OCI-LY7 (cell line): ENCODE data around the gene IAPP. TPM values are rescaled to one million over a fixed set of nuclear protein-coding genes. Genes with fewer than 3 reads are reported as not detected.

ENCODE experiments used
- BruUV-seq: library from RNA; stranded (reverse); fragments of 400-500 nt; replicated peaks from 2 replicates; lab custom pipeline; 2021; lab: Mats Ljungman, UMichigan
- CTCF ChIA-PET: fragments of 300-600 bp; sonication (Branson Sonifier 250); formaldehyde crosslinking; loops from one replicate; lab custom pipeline; 2022; ENCODE audit warnings: antibody characterized with exemption; ENCODE audit not compliant: unreplicated experiment; lab: Charles Lee
- POLR2A ChIA-PET: fragments of 300-600 bp; sonication (Branson Sonifier 250); formaldehyde crosslinking; loops from one replicate; lab custom pipeline; 2022; ENCODE audit warnings: antibody characterized with exemption; lab: Charles Lee
- DNase-seq: peaks from one replicate; pipeline ENCODE4 v3.0.0-alpha.2; 2015; ENCODE audit warnings: low spot score
- H2AFZ ChIP-seq: fragments of 200-600 bp; sonication (generic), shearing (Covaris generic); 2 replicates; pipeline ENCODE4 v1.6.1; 2014; ENCODE audit warnings: mild to moderate bottlenecking, antibody characterized with exemption, low read length, moderate library complexity
- H3K27ac ChIP-seq: fragments of 200-600 bp; sonication (generic); 2 replicates; pipeline ENCODE4 v1.5.1; 2014; ENCODE audit warnings: mixed run types, low read depth, mild to moderate bottlenecking, moderate library complexity, low read length, inconsistent platforms; ENCODE audit not compliant: poor library complexity, severe bottlenecking
- H3K36me3 ChIP-seq: fragments of 200-600 bp; sonication (generic); 2 replicates; pipeline ENCODE4 v1.6.1; 2014; ENCODE audit warnings: mild to moderate bottlenecking, antibody characterized with exemption, low read length, moderate library complexity, mixed read lengths; ENCODE audit not compliant: insufficient read depth
- H3K4me1 ChIP-seq: fragments of 200-600 bp; sonication (generic); 2 replicates; pipeline ENCODE4 v1.5.1; 2014; ENCODE audit warnings: mild to moderate bottlenecking, low read length; ENCODE audit not compliant: insufficient read depth, poor library complexity, severe bottlenecking
- H3K4me2 ChIP-seq: fragments of 200-600 bp; sonication (generic); 2 replicates; pipeline ENCODE4 v1.6.1; 2014; ENCODE audit warnings: mild to moderate bottlenecking, low read length
- H3K4me3 ChIP-seq: fragments of 200-600 bp; sonication (generic); 2 replicates; pipeline ENCODE4 v1.5.1; 2014; ENCODE audit warnings: mild to moderate bottlenecking, low read depth, low read length; ENCODE audit not compliant: poor library complexity, severe bottlenecking
- H3K79me2 ChIP-seq: fragments of 200-600 bp; sonication (generic); 2 replicates; pipeline ENCODE4 v1.6.1; 2016; ENCODE audit warnings: low read depth, mild to moderate bottlenecking, low read length, moderate library complexity, mixed read lengths; ENCODE audit not compliant: insufficient read depth
- H3K9me2 ChIP-seq: fragments of 200-600 bp; sonication (generic); 2 replicates; pipeline ENCODE4 v1.6.1; 2016; ENCODE audit warnings: mild to moderate bottlenecking, low read length, mixed read lengths; ENCODE audit not compliant: insufficient read depth
- H3K9me3 ChIP-seq: fragments of 200-600 bp; sonication (generic); 2 replicates; pipeline ENCODE4 v1.6.1; 2014; ENCODE audit warnings: mild to moderate bottlenecking, mixed run types, low read length, mixed read lengths
- H4K20me1 ChIP-seq: fragments of 200-600 bp; sonication (generic); 2 replicates; pipeline ENCODE4 v1.6.1; 2014; ENCODE audit warnings: mild to moderate bottlenecking, antibody characterized with exemption, low read length, moderate library complexity, mixed read lengths; ENCODE audit not compliant: insufficient read depth
- CTCF ChIP-seq: fragments of 200-600 bp; sonication (generic); conservative IDR thresholded peaks from 2 replicates; pipeline ENCODE4 v1.5.1; 2014; ENCODE audit warnings: mild to moderate bottlenecking, antibody characterized with exemption, low read length, moderate library complexity, mixed read lengths
- EZH2phosphoT487 ChIP-seq: fragments of 200-600 bp; sonication (generic); IDR thresholded peaks from 2 replicates; pipeline ENCODE4 v1.6.1; 2018; ENCODE audit warnings: low read depth, borderline replicate concordance, mild to moderate bottlenecking, mixed run types, antibody characterized with exemption, low read length, moderate library complexity, mixed read lengths
- intact Hi-C: fragments of 100-400 bp; cut with micrococcal nuclease; formaldehyde crosslinking; loops from one replicate; pipeline ENCODE4 v1.10.0; 2022; ENCODE audit not compliant: unreplicated experiment
- total RNA-seq, 2 experiments: library from RNA; depleted of rRNA in 1 of 2; stranded (reverse); fragments of >200 nt in 1 of 2; shearing (Covaris generic) in 1 of 2; gene quantifications; 2 replicates each; pipeline ENCODE4 v1.2.3, GENCODE V29; 2014 to 2022

Gene IAPP
- total RNA-seq, 2 experiments from 2014 or later = not detected

GRCh38 chr12:21350975-21351374, 21.7 kb upstream of the IAPP start:
- no peaks in the 10 kb centered on the region for H3K36me3 ChIP-seq
- no peak overlapping the region for H3K4me2 ChIP-seq
- DNase-seq = no peak
- no TSS peak for BruUV-seq
- H3K79me2 ChIP-seq = no peaks in the 10 kb centered on the region
- no peaks in the 10 kb centered on the region for H3K4me1 ChIP-seq
- H3K27ac ChIP-seq = no peak overlapping the region
- ChIA-PET CTCF (no interaction called here), POLR2A (interaction anchor here (0.6 kb wide), 1 partner anchor 1564 kb away, joined by 3 read pairs; no protein-coding TSS in a partner anchor)
- no peaks in the 10 kb centered on the region for H3K9me3 ChIP-seq
- TF ChIP-seq EZH2phosphoT487 = no peak
- TF ChIP-seq CTCF = no peak
- no peak overlapping the region for H2AFZ ChIP-seq
- no peak overlapping the region for H3K4me3 ChIP-seq
- intact Hi-C loops = no loop called here
- H3K9me2 ChIP-seq = no peaks in the 10 kb centered on the region
- H4K20me1 ChIP-seq = no peaks in the 10 kb centered on the region

- no peak overlapping the region for H2AFZ ChIP-seq
- no peaks in the 10 kb centered on the region for H3K9me2 ChIP-seq
- no peak overlapping the region for H3K27ac ChIP-seq
- TF ChIP-seq EZH2phosphoT487 (no peak), CTCF (no peak)
- no peaks in the 10 kb centered on the region for H3K4me1 ChIP-seq
- H3K9me3 ChIP-seq = no peaks in the 10 kb centered on the region
- POLR2A ChIA-PET = interaction anchor here (0.7 kb wide), 1 partner anchor 33 kb away, joined by 3 read pairs; no protein-coding TSS in a partner anchor
- DNase-seq = no peak
- H3K4me3 ChIP-seq = no peak overlapping the region
- H4K20me1 ChIP-seq = no peaks in the 10 kb centered on the region
- no TSS peak for BruUV-seq
- no peak overlapping the region for H3K4me2 ChIP-seq
- no peaks in the 10 kb centered on the region for H3K79me2 ChIP-seq
- CTCF ChIA-PET = no interaction called here
- no peaks in the 10 kb centered on the region for H3K36me3 ChIP-seq
- intact Hi-C loops = no loop called here
These were observed 19.2 kb upstream of the IAPP start for GRCh38 chr12:21353487-21353886.

- Histone ChIP-seq H3K4me3 (no peak overlapping the region), H3K79me2 (no peaks in the 10 kb centered on the region), H3K9me3 (no peaks in the 10 kb centered on the region), H3K9me2 (no peaks in the 10 kb centered on the region), H4K20me1 (no peaks in the 10 kb centered on the region), H2AFZ (no peak overlapping the region), H3K4me1 (no peaks in the 10 kb centered on the region), H3K36me3 (no peaks in the 10 kb centered on the region), H3K4me2 (no peak overlapping the region), H3K27ac (no peak overlapping the region)
- BruUV-seq = no TSS peak
- TF ChIP-seq CTCF = no peak
- TF ChIP-seq EZH2phosphoT487 = no peak
- CTCF ChIA-PET = no interaction called here
- POLR2A ChIA-PET = no interaction called here
- intact Hi-C loops = no loop called here
- DNase-seq = no peak
These were observed 18.8 kb upstream of the IAPP start for GRCh38 chr12:21353948-21354347.
